Stimulated activated CD8-positive, alpha-beta memory T cell treated with anti-CD3 and anti-CD28 coated beads, Interleukin-12 subunit alpha, Interleukin-12 subunit beta, amount 100 ng/mL, for 4 hours (primary cell): ENCODE data around the gene LRSAM1.
"Not testable (repeated sequence)": the region's sequence is repeated elsewhere in the genome, so short reads cannot be mapped to it uniquely, and the experiment has no call there.

Experiments used
- DNase-seq: peaks from one replicate; pipeline ENCODE4 v3.0.0-alpha.2; 2020; ENCODE audit warnings: low read depth

The LRSAM1 gene

DNA sequence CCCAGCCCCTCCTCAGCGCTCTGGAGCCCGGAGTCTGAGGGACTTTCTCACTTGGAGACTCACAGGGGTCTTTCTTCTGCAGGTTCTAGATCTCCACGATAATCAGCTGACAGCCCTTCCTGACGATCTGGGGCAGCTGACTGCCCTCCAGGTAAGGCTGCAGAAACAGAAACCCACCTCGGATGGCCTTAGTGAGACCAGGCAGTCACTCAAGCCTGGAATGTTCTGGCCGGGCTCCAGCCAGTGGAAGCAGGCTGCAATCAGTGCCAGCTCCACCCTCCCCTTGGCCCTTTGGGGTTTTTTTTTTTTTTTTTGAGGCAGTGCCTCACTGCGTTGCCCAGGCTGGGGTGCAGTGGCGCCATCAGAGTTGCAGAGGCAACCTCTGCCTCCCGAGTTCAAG lies 7.6 kb downstream of the LRSAM1 start:
- DNase-seq: no peak

DNA sequence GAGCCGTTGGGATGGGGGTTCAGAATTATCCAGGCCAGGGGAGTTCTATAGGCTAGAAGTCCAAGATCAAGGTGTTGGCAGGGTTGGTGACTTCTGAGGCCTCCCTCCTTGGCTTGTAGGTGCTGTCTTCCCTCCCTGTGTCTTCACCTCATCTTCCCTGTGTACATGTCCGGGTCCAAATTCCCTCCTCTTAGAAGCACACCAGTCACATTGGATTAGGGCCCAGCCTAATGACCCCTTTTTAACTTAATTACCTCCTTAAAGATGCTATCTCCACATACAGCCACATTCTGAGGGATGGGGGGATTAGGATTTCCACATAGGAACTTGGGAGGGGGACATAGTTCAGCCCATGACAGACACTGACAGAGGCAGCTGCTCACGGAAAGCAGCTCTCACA lies 12.1 kb downstream of the LRSAM1 start:
- no peak for DNase-seq

DNA sequence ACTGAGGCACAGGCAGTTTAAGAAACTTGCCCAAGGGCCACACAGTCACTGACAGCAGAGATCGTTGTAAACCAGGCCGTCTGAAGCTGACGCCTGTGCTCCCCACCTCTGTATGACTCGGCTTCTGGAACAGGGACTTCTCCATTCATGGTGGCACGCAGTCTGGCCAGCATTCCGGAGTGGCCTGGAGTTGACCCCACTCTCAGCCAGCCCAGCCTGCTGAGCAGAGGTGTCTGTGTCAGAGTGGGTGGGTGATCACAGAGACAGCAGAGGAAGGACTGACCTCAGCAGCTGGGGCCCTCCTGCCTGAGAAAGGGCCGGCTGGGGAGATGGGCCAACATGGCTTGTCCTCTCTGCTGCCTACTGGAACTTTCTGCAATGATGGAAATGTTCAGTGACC lies 12.6 kb downstream of the LRSAM1 start:
- no peak for DNase-seq

DNA sequence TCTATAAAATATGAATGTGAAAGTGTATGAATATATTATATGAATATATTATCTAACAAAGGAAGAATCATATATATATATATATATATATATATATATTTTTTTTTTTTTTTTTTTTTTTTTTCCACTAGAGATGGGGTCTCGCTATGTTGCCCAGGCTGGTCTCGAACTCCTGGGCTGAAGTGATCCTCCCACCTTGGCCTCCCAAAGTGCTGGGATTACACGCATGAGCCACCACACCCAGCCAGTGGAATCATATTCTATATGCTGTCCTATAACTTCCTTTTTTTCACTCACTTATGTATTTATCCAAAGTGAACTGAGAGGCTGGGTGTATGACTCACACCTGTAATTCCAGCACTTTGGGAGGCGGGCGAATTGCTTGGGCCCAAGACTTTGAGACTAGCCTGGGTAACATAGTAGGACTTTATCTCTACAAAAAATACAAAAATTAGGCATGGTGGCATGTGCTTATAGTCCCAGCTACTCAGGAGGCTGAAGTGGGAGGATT lies 15.2 kb downstream of the LRSAM1 start:
- not testable (repeated sequence) for DNase-seq

DNA sequence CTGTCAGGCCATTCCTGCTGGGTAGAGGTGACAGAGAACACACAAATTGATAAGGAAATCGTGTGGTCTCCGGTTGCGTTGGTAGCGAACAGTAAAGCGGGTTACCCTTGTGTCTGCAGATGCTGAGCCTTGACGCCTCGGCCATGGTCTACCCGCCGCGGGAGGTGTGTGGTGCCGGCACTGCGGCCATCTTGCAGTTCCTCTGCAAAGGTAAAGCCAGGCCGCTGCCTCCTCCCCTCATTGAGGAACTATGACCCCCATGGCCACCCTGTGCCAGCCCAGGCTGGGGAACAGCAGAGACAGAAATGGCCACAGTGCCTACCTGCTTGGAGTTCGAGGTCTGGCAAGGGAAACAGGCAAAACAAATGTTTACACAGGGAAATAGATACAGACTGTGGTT lies 16.3 kb downstream of the LRSAM1 start:
- no peak for DNase-seq

DNA sequence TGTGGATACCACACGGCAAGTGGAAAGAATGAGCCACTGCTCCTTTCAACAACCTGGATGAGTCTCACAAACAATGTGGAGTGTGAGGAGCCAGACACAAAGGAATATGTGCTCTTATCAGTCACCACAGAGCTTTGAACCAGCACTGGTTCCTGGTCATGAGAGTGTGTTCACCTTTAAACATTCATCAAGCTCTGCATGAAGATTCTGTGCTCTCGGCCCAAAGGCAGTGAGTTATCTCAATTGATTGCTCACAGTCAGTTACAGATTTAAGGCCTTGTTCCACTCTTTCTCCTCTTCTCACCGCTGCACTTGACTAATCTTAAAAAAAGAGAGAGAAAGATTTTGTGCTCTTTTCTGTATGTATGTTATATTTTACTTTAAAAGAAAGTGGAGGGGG lies 19.4 kb downstream of the LRSAM1 start:
- no peak for DNase-seq

DNA sequence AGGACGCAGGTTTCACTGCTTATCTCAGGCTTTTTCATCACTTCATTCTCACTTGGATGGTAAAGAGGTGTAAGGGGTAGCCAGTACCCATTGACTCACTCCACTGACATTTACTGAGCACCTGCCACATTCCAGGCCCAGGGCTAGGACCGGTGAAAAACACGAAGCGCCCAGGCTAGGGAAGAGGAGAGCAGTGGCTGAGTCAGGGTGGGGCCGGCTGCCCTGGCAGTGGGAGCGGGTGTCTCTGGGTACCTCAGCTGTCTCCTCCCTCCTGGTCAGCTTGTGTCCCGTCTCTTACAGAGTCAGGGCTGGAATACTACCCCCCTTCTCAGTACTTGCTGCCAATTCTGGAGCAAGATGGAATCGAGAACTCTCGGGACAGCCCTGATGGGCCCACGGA lies 22.2 kb downstream of the LRSAM1 start:
- no peak for DNase-seq

DNA sequence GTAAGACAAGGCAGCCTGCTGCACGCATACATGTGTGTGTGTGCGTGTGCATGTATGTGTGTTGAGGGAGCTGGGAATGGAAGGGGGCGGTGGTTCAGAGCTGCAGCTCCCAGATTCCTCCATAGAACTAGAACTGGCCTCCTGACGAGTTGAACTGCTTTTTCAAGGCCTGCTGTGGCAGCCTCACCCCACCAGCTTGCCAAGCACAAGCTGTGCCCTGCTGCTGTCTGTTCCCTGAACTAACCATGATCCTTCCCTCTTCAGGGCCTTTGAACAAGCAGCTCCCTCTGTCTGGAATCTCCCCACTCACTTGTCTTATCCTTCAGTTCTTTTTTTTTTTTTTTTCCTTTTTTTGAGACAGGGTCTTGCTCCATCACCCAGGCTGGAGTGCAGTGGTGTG lies 22.6 kb downstream of the LRSAM1 start:
- DNase-seq: no peak

DNA sequence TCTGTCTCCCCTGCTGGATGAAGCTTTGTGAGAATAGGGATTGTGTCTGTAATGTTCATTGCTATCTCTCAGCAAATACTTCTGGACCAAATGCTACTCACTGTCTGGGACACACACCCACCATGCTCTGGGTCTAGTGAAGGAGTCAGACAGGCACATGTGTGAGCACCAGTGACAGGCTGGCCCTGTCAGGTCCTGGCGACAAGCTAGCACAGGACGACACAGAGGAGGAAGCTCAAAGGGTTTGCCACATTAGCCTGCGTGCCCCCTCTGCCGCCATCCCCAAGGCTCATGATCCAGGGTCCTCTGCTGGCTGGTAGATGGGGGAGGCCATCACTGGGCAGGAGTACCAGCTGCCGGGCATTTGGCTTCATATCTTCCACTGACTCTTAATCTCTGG lies 23.3 kb downstream of the LRSAM1 start:
- no peak for DNase-seq

DNA sequence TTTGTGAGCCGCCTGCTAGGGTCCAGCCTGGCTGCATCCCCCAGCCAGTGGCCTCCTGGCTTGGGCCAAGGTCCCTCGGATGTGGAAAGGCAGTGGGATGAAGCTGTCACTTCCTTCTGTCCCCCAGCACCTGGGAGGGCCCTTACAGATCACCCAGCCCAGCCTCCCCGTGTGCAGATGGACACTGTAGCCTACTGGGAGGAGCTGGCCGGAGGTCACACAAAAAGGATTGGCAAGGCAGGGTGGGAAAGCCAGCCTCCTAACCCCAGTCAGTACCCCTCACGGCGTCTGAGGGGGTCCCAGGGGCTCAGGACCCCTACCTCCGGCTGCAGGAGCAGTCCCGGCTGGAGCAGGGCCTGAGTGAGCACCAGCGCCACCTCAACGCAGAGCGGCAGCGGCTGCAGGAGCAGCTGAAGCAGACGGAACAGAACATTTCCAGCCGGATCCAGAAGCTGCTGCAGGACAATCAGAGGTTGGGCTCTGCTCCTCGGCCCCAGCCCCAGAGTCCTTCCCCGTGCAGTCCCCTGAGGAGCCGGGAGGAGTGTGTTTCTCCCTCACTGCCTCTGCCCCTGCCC lies 28.3 kb downstream of the LRSAM1 start:
- no peak for DNase-seq

DNA sequence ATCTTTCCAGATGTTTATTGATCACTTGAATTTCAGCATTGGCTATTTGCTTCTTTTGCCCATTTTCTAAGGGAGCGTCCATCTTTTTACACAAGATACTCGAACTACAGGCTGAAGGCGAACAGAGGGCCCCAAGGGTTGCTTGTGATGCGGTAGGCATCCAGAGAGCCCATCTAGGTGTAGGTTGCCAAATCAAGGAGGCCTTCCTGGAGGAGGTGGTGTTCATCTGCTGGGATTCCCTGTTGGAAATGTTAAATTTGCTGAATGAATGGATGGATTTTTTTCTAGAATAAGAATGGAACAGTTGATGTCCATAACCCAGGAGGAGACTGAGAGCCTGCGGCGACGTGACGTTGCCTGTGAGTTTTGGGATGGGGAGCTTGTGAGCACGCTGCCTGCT lies 31.4 kb downstream of the LRSAM1 start:
- no peak for DNase-seq

DNA sequence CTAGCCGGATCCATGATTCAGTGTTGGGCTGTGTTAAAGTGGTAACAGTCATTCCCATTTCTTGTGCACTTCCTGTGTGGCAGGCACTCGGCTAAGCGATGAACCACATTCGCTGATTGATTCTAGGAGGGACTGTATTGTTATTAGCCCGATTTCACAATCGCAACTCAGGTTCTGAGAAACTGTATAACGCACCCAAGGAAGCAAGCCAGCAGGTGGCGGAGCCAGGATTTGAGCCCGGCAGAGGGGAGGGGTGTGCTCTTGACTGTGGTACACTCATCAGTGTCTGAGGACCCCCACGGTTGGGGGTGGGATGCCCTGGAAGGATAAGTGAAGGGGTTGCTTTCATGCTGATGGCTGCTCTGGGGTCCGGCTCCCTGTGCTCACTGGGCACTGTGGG lies 34.7 kb downstream of the LRSAM1 start:
- DNase-seq: no peak

DNA sequence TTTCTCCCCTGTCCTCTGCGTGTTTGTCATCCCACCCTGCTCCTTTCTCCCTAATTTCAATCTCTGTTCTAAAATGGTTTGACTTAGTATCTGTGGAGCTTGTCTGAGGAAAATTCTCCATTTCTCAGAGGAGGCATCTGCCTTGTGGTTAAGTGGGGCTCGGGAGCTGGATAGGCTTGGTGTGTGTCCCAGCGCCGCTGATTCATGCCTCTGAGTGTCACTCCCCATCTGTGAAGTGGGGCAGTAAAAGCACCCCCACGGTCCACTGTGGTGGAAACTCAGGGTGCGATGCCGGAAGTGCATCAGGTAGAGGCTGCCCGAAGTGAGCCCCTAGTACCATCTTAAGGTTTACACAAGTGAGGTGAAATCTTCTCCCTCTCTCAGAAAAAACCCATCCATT lies 37.6 kb downstream of the LRSAM1 start:
- DNase-seq: no peak

DNA sequence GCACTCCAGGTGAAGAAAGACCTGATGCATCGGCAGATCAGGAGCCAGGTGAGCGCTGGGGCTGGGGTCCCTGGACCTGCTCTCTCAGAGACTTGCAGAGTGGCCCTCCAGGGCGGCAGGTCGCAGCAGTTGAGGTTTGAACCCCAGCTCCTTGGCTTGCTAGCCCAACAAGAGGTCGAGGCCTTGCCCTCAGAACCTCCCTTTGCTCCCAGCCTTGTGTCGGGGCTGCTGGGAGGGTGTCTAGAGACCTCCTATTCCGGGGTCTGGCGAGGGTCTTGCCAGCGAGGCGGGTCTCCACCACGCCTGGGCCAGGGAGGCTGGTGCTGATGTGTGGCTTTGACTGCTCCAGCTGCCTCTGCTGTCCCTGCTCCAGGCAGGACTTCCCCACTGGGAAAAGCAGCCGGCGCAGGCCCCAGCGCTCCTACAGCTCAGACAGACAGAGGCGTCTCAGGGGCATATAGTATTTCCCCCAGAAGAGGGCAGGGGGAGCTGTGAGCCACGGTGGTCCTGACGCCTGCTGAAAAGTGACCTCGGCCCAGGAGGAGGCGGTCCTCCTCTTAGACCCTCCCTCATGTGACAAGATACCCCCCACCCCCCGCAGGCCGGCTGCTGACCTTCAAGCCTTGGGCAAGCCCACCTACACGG lies 38.3 kb downstream of the LRSAM1 start:
- DNase-seq: no peak

DNA sequence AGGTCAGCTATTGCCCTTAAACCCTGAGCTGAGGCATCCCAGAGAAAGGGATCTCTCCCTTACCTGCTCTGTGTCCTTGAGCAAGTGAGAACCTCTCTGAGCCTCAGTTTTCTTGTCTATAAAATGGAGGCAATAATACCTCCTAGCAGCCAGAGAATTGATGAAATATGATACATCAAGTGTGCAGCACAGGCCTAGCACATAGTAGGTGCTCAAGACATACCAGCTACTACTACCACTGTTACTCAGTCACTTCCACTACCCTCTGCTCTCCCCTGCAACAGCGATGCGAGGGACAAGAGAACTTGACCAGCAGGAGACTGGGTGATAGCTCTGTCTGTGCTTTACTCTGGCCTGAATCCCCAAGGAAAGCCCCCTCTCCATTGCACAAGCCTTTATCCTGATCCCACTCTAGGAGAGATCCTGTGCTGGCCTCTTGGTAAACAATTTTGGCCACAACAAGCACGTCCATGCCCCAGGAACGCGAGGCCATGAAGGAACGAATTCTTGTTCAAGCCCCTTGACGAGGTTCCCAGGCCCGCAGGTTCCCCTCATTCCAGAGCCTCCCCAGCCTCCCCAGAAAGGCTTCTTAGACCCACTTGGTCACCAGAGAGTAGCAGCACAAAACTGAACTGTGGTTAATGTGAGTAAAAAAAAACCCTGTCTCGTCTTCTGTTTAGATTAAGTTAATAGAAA lies 39.4 kb downstream of the LRSAM1 start:
- DNase-seq: no peak

DNA sequence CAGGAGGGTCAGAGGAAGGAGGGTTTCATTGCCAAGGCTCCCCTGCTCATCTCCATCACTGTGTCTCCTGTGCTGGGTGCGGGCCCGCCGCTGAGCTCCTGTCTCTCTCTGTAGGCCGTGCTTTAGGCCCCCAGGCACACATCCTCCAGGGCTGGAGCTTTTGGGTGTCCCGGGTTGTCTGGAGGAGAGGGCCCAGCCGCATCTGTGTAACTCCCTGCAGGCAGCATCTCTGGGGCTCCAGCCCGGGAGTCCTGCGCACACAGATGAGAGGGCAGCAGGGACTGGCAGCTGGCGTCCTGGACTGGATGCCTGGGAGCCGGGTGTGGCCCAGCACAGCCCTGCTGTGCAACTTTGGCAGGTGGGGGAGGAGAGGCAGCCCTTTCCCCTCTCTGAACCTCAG lies 40.2 kb downstream of the LRSAM1 start:
- no peak for DNase-seq

DNA sequence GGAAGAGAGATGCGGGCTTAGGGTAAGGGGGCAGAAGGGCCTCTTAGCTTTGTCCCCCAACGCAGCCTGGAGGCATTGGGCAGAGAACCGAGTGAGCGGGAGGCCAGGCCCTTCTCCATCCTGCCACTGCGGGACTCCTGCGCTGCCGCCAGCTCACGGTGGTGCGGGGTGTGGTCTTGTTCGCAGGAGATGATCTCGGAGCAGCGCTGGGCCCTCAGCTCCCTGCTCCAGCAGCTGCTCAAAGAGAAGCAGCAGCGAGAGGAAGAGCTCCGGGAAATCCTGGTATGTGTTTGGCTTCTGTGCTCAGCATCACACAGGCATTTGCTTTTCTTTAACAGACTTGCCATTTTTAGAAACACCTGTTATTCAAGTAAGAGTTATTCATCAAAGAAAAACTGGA lies 41.3 kb downstream of the LRSAM1 start:
- no peak for DNase-seq

DNA sequence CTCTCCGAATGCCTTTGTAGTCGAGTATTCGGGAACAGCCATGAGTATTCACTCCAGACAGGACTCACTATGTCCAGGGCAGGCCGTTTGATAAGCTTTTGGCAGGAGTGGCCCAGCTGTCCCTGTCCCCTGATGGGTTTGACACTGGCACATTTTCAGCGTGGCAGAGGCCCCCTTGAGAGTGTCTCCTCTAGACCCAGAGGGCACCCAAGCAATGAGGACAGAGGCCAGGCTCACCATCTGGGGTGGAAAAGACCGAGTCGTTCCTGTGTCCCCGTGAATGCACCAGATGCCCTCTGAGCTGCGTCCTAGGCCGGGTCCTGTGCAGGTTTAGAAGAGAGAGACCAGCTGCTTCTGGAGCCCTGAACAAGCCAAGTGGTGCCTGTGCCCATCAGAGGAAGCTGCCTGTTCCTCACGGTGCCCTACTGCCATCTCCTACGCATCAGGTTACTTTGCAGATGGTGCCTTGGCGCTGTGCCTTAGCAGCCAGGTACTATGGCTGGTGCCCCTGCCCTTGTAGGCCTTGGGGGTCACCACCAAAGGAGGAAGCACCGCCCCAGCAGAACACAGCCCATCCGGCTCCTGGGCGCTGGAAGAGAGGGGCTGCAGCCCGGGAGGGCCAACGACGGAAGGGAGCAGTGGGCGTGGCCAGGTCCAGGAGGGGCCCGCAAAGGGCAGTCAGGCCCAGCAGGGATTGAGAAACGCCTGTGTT lies 42.4 kb downstream of the LRSAM1 start:
- DNase-seq: no peak

DNA sequence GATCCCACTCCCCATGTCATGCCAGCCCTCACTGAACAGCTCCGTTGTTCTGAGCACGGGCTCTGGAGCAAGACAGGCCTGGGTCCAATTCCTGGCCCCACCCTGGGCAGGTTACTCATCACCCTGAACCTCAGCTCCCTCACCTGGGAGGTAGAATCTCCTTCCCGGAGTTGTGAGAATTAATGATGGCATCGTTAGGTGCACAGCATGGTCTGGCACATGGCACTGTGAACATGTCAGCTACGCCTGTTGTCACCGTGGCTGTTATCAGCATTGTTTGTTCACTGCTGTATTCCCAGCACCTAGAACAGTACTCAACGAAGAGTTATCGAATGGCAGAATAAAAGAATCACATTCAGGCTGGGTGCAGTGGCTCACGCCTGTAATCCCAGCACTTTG lies 43.0 kb downstream of the LRSAM1 start:
- DNase-seq: no peak

DNA sequence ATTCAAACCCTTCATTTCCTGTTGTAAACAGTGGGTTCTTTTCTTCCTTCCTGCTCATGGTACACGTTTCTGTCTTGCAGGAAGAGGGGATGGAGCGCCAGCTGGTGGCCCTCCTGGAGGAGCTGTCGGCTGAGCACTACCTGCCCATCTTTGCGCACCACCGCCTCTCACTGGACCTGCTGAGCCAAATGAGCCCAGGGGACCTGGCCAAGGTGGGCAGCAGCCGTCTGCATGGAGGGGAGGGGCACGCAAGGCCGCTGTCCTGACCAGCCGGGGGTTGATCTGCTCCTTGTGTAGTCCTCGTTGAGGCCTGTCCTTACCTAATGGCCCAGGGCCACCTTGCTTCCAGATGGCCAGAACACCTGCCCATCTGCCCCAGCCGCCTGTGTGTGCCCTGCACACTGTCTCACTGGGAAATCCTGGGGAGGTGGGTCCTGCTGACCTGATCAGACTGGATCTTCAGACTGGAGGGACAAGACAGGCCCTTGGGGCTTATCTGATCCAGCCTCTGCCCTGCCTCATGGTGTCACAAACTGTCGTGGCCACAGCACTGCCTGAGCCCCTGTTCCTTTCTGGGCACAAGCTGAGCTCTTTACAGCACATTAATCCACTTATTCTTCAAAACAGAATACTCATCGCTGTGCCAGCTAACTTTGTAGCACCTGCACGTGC lies 44.7 kb downstream of the LRSAM1 start:
- no peak for DNase-seq

DNA sequence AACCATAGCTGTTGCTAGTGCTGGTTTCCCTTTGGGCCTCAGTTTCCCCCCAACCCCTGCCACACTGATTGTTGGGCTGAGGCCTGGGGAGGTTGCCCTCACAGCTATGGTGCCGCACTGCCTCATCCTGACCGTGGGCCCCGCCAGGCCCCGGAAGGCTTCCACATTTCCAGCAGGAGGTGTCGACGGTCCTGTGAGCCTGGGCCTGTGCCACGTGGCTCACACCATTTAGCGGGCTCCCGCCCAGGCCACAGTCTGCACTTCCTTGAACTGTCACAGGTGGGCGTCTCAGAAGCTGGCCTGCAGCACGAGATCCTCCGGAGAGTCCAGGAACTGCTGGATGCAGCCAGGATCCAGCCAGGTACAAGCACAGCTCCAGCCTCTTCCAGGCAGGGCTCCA lies 45.7 kb downstream of the LRSAM1 start:
- no peak for DNase-seq

DNA sequence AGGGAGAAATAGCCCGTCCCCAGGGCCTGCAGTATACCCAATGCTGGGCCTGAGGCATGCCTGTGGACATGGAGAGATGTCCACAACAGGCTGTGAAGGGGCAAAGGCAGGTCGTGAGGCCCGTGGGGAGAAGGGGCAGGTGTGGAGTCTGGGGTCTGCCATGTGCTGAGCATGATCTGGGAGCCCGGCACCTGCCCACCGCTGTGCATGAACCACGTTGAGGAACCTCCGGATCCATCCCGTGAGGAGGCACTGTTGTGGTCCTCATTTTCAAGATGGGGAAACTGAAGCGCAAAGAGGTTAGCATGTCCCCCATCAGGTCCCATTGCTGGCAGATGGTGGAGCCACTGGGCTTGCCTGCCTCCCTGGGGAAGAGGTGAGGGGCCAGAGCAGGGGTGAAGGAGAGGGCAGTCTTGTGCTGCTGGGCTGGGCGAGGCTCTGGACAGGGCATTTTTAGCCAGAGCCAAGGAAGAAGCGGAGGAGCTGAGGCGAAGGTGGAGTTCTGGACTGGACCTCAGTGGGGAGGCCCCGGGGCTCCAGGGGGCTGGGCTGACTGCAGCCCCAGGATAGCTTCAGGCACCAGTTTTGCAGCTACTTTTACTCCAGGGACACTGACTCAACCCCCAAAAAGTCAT lies 46.5 kb downstream of the LRSAM1 start:
- no peak for DNase-seq
